Activated CD8-positive, alpha-beta memory T cell treated with anti-CD3 and anti-CD28 coated beads for 36 hours (primary cell): Measurements from ENCODE around the gene BCAR1. TPM values are rescaled to one million over a fixed set of nuclear protein-coding genes. Genes with fewer than 3 reads are reported as not detected.
"Not testable (repeated sequence)": the region's sequence is repeated elsewhere in the genome, so short reads cannot be mapped to it uniquely, and the experiment has no call there.

Source experiments
- CTCF ChIA-PET: fragments of 350-600 bp; sonication (Branson Sonifier 250); formaldehyde crosslinking; loops from one replicate; lab custom pipeline; 2021; ENCODE audit warnings: antibody characterized with exemption; lab: Charles Lee
- POLR2A ChIA-PET: fragments of 350-600 bp; sonication (Branson Sonifier 250); formaldehyde crosslinking; loops from one replicate; lab custom pipeline; 2021; ENCODE audit warnings: antibody characterized with exemption; lab: Charles Lee
- total RNA-seq, 2 experiments: library from RNA; stranded (reverse); gene quantifications; one replicate each; pipeline ENCODE4 v1.2.3, GENCODE V29; 2021

Gene BCAR1
- total RNA-seq, result 1 to 10 TPM in 1 of 2 experiments, under 1 TPM in 1; 0.84 to 2.7 TPM

- ChIA-PET CTCF (no interaction called here), POLR2A (no interaction called here)
These were observed at the start of gene BCAR1 for GRCh38 chr16:75251280-75252048. Gene BCAR1 (minus strand): TSS chr16:75251624. CDS start chr16:75251482, 142 bp downstream.

- ChIA-PET POLR2A (no interaction called here), CTCF (no interaction called here)
These were observed 46.8 kb upstream of the BCAR1 start for GRCh38 chr16:75298267-75298666.

GRCh38 chr16:75296606-75297005, 45.2 kb upstream of the BCAR1 start:
- CTCF ChIA-PET, result no interaction called here
- POLR2A ChIA-PET, result no interaction called here

GRCh38 chr16:75294773-75295459, 43.5 kb upstream of the BCAR1 start:
- CTCF ChIA-PET, result no interaction called here
- POLR2A ChIA-PET, result no interaction called here

- POLR2A ChIA-PET, result no interaction called here
- CTCF ChIA-PET, result no interaction called here
These were observed 42.3 kb upstream of the BCAR1 start for GRCh38 chr16:75293772-75294171.

GRCh38 chr16:75293173-75293572, 41.7 kb upstream of the BCAR1 start:
- ChIA-PET CTCF (no interaction called here), POLR2A (no interaction called here)

- CTCF ChIA-PET, result no interaction called here
- POLR2A ChIA-PET, result interaction anchor here (0.5 kb wide), 1 partner anchor 86 kb away, joined by 4 read pairs; no protein-coding TSS in a partner anchor
These were observed 41.3 kb upstream of the BCAR1 start for GRCh38 chr16:75292691-75293090.

GRCh38 chr16:75289189-75289588, 37.8 kb upstream of the BCAR1 start:
- ChIA-PET CTCF (no interaction called here), POLR2A (no interaction called here)

- ChIA-PET POLR2A (no interaction called here), CTCF (no interaction called here)
These were observed 37.2 kb upstream of the BCAR1 start for GRCh38 chr16:75288596-75289120.

GRCh38 chr16:75288181-75288580, 36.8 kb upstream of the BCAR1 start:
- ChIA-PET CTCF (no interaction called here), POLR2A (no interaction called here)

GRCh38 chr16:75287708-75288107, 36.3 kb upstream of the BCAR1 start:
- ChIA-PET CTCF (no interaction called here), POLR2A (no interaction called here)

GRCh38 chr16:75286389-75286788, 35.0 kb upstream of the BCAR1 start:
- ChIA-PET POLR2A (no interaction called here), CTCF (no interaction called here)

GRCh38 chr16:75282466-75283281, 31.2 kb upstream of the BCAR1 start:
- ChIA-PET CTCF (interaction anchor here (0.8 kb wide), 1 partner anchor 103 kb away, joined by 3 read pairs; no protein-coding TSS in a partner anchor), POLR2A (no interaction called here)

GRCh38 chr16:75281826-75282225, 30.4 kb upstream of the BCAR1 start:
- CTCF ChIA-PET, result no interaction called here
- POLR2A ChIA-PET, result no interaction called here

- POLR2A ChIA-PET, result not testable (repeated sequence)
- CTCF ChIA-PET, result interaction anchor here (0.6 to 1.5 kb wide), 2 partner anchors 28 to 291 kb away, joined by 3 to 4 read pairs; no protein-coding TSS in a partner anchor
These were observed 29.6 kb upstream of the BCAR1 start for GRCh38 chr16:75281009-75281408.

GRCh38 chr16:75280331-75280804, 28.9 kb upstream of the BCAR1 start:
- ChIA-PET CTCF (interaction anchor here (0.6 to 1.5 kb wide), 2 partner anchors 27 to 130 kb away, joined by 4 to 5 read pairs; no protein-coding TSS in a partner anchor), POLR2A (no interaction called here)

- ChIA-PET POLR2A (no interaction called here), CTCF (no interaction called here)
These were observed 27.9 kb upstream of the BCAR1 start for GRCh38 chr16:75279305-75279704.

- ChIA-PET CTCF (no interaction called here), POLR2A (no interaction called here)
These were observed 21.9 kb upstream of the BCAR1 start for GRCh38 chr16:75273054-75273925.

GRCh38 chr16:75272629-75273028, 21.2 kb upstream of the BCAR1 start:
- CTCF ChIA-PET, POLR2A ChIA-PET: not testable (repeated sequence)
